GM21390 (cell line): ENCODE measurements around the gene KRT34.

Source experiments
- ATAC-seq: cut with Tn5 transposase; IDR thresholded peaks from one replicate; pipeline ENCODE4 v1.9.1; 2021; ENCODE audit not compliant: unreplicated experiment

Gene KRT34

GRCh38 chr17:41333836-41334235, 48.3 kb downstream of the KRT34 start:
- ATAC-seq: no peak

GRCh38 chr17:41333098-41333497, 49.0 kb downstream of the KRT34 start:
- ATAC-seq: no peak

GRCh38 chr17:41332239-41332638, 49.9 kb downstream of the KRT34 start:
- no peak for ATAC-seq

- ATAC-seq: no peak
These were observed 50.5 kb downstream of the KRT34 start for GRCh38 chr17:41331606-41332005.

GRCh38 chr17:41329279-41329948, 52.7 kb downstream of the KRT34 start:
- ATAC-seq: no peak

- no peak for ATAC-seq
These were observed 53.9 kb downstream of the KRT34 start for GRCh38 chr17:41328207-41328606.
